ENCODE data around the gene SSC5D.

DNA sequence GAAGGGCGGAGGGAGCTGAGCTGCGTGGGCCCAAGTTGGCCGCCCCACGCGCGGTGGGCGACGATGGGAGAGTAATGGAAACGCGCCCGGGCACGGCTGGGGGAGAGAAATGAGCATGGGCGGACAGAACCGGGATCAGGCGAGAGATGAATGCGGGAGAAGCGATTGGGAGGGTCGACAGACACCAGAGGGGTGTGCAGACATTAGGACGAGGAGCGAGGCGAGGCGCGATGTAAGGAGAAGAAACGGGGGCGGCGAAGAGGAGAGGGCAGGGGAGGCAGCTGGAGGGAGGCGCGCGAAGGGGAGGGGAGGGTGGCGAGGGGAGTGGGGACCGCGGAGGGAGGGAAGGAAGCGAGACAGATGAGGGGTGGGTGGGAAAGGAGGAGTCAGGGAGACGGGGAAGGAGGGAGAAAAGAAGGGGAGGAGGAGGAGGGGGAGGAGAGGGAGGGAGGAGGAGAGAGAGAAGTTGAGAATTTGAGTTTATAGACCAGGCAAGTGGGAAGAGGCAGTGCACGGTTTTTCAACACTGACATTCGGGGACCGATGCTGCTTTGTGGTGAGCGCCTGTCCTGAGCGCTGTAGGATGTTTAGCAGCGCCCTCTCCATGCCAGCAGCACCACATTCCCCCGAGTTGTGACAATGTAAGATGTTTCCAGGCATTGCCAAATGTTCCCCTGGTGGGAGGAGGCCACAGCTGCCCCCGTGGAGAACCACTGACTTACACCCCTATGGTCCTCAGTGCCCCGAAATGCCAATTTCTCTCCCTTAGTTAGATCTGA is 45.0 kb upstream of the SSC5D start, which contains the start of gene SHISA7:
- no peak for TF ChIP-seq CTCF (IDR thresholded peaks at IDR 0.05)
- no peak for TF ChIP-seq POLR2A (IDR thresholded peaks at IDR 0.05)
